GM12878 (cell line): ENCODE data around the gene OGFR.

Source experiments
- BMI1 ChIP-seq: fragments of 450-650 bp; IDR thresholded peaks from 2 replicates; pipeline ENCODE4 v1.6.1; 2016; ENCODE audit warnings: mild to moderate bottlenecking, moderate library complexity, borderline replicate concordance
- CHD1 ChIP-seq: IDR thresholded peaks from 2 replicates; pipeline ENCODE4 v1.6.1; 2012; ENCODE audit warnings: low read depth, low read length, improper control_type of control experiment
- CHD2 ChIP-seq: IDR thresholded peaks from 2 replicates; pipeline ENCODE4 v1.6.1; 2011; ENCODE audit warnings: low read depth, low read length, improper control_type of control experiment, borderline replicate concordance
- CTCF ChIP-seq, 3 experiments: IDR thresholded peaks in 2 of 3; conservative IDR thresholded peaks in 1 of 3; 2 replicates each; pipeline ENCODE4 v1.5.1; 2011; ENCODE audit warnings: low read depth in 3 of 3, low read length in 3 of 3, mild to moderate bottlenecking in 3 of 3, control low read depth in 2 of 3, moderate library complexity in 2 of 3, inconsistent platforms in 1 of 3, mixed read lengths in 1 of 3; ENCODE audit not compliant: control insufficient read depth in 2 of 3, insufficient read depth in 1 of 3; ENCODE audit errors: extremely low read depth in 1 of 3
- MAX ChIP-seq: IDR thresholded peaks from 2 replicates; pipeline ENCODE4 v1.6.1; 2012; ENCODE audit warnings: low read depth, low read length, improper control_type of control experiment
- NR2C2 ChIP-seq: IDR thresholded peaks from 2 replicates; pipeline ENCODE4 v1.6.1; 2011; ENCODE audit warnings: borderline replicate concordance, low read depth; ENCODE audit not compliant: control insufficient read depth, insufficient read length
- POLR2A ChIP-seq: IDR thresholded peaks from 2 replicates; pipeline ENCODE4 v1.6.1; 2011; ENCODE audit warnings: low read depth, mild to moderate bottlenecking, low read length
- YY1 ChIP-seq: IDR thresholded peaks from 2 replicates; pipeline ENCODE4 v1.6.1; 2011; ENCODE audit warnings: low read depth, mild to moderate bottlenecking, low read length

- no peak for TF ChIP-seq MAX
- no peak for TF ChIP-seq POLR2A
- no peak for TF ChIP-seq CHD2
- no peak for TF ChIP-seq NR2C2
- no peak for TF ChIP-seq YY1
- no peak for TF ChIP-seq BMI1
- TF ChIP-seq CTCF (IDR thresholded peaks at IDR 0.05 in 2 of 3, conservative IDR thresholded peaks at IDR 0.05 in 1 of 3; ENCODE audit: control insufficient read depth in 2 of 3, extremely low read depth in 1 of 3, insufficient read depth in 1 of 3, low read depth in 3 of 3, low read length in 3 of 3), result no peak
- TF ChIP-seq CHD1, result no peak
These were observed 25.6 kb downstream of the OGFR start for GRCh38 chr20:62830251-62830650.
